Adrenal gland (tissue), 12 donors: ENCODE measurements around the gene TAC4. TPM values are rescaled to one million over a fixed set of nuclear protein-coding genes. Genes with fewer than 3 reads are reported as not detected.

ENCODE experiments used
- DNase-seq, 7 donors: peaks; one replicate each; pipeline ENCODE4 v3.0.0-alpha.2; 2019 to 2020
- H3K27ac ChIP-seq, 5 donors: fragments of 200-600 bp; sonication (generic) in 4 of 5; 1 replicate in 3 of 5; 2 replicates in 2 of 5; pipeline versions ENCODE4 v1.5.1 to v1.8.0; 2016 to 2020; ENCODE audit warnings: mild to moderate bottlenecking in 1 of 5
- H3K27me3 ChIP-seq: fragments of 200-600 bp; 2 replicates; pipeline ENCODE4 v1.8.0; 2021
- H3K36me3 ChIP-seq, 2 donors: fragments of 200-600 bp; replicated peaks in 1 of 2; 1 replicate in 1 of 2; 2 replicates in 1 of 2; pipeline versions ENCODE4 v1.5.1 to v1.8.0; 2018 to 2022
- H3K4me1 ChIP-seq, 2 donors: fragments of 200-600 bp; replicated peaks in 1 of 2; 1 replicate in 1 of 2; 2 replicates in 1 of 2; pipeline versions ENCODE4 v1.5.1 to v1.8.0; 2018 to 2021
- H3K4me3 ChIP-seq, 4 donors: fragments of 200-600 bp; sonication (generic) in 3 of 4; one replicate each; pipeline ENCODE4 v1.5.1; 2016 to 2018
- H3K9me3 ChIP-seq, 3 donors: fragments of 200-600 bp; sonication (generic) in 1 of 3; replicated peaks in 1 of 3; 1 replicate in 2 of 3; 2 replicates in 1 of 3; pipeline versions ENCODE4 v1.5.1 to v1.8.0; 2016 to 2021
- POLR2A ChIP-seq, 2 donors: fragments of 450-650 bp; IDR thresholded peaks; one replicate each; pipeline ENCODE4 v1.6.1; 2017; ENCODE audit warnings: antibody characterized with exemption in 2 of 2, mild to moderate bottlenecking in 2 of 2, moderate library complexity in 1 of 2
- WGBS, 4 donors: extraction: QIAGEN DNeasy Blood & Tissue Kit in 2 of 4; methylation state at CpG; one replicate each; pipeline versions ENCODE4 v1.1.5 to v1.1.7; 2013 to 2017; 5-methylcytosine and 5-hydroxymethylcytosine counted together
- intact Hi-C, 2 donors: fragments of 100-400 bp; cut with DNase I; formaldehyde crosslinking; loops; one replicate each; pipeline versions ENCODE4 v1.14.1 to v1.15.0; 2022 to 2023
- polyA plus RNA-seq, 3 donors: library from polyadenylated mRNA; stranded (reverse); fragments of 200-250 nt in 2 of 3; fragments of 350-450 nt in 1 of 3; fragmentation: Illumina TruSeq in 1 of 3; extraction: RNeasy Lipid Tissue Mini Kit (QIAGEN cat#74804) in 1 of 3; gene quantifications; one replicate each; pipeline ENCODE4 v1.2.3, GENCODE V29; 2013 to 2014
- total RNA-seq, 9 donors: library from RNA; depleted of rRNA in 4 of 9; stranded (reverse); fragments of >200 nt in 4 of 9; fragments of 120-200 nt in 1 of 9; fragmentation: NEBNext Ultra II Directional in 1 of 9; extraction: Animal tissue kit (Norgen Biotek cat#: 25700) in 1 of 9; gene quantifications; one replicate each; pipeline versions ENCODE4 v1.1.0 to v1.2.4, GENCODE V29; 2013 to 2023
- TF ChIP-seq, protein P1 (sequence below), 6 experiments: fragments of 450-650 bp in 4 of 6; fragments of 200-600 bp in 2 of 6; sonication (generic) in 1 of 6; IDR thresholded peaks; 1 replicate in 5 of 6; 2 replicates in 1 of 6; pipeline versions ENCODE4 v1.5.1 to v1.8.0; 2016 to 2021; ENCODE audit warnings: antibody characterized with exemption in 6 of 6, mild to moderate bottlenecking in 2 of 6, moderate library complexity in 1 of 6
- donor health status: healthy with polysubstance abuse.
- donor health status: Bipolar disorder and iron deficiency.
- donor health status: DM: yes; HTN: yes; CAD: no.
- donor health status: DM: no; HTN: no; CAD: no.
- donor health status: DM: no; HTN: no; CAD: no.
- donor health status: DM: yes; HTN: yes; CAD: no.

TAC4 gene
- total and polyA plus RNA-seq, 12 donors: 0.40 to 0.90 TPM; not detected in 10

DNA sequence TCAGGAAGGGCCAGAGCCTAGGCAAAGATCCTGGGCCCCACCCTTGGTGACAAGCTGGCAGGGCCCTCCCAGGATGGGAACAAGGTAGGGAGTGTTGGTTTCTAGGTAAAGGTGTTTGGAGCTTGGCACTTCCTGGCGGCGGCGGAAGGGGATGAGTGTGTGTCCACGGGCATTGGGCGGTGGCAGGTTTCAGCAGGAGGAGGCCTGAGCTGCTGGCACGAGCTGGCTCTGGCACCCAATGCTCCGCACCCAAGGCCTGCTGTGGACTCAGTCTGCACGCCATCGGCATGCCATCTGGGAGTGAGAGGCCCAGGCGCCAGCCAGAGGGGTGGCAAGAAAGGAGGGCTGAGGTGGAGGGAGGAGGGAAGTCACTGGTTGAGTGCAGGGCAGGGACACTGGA is 46.9 kb upstream of the TAC4 start:
- Histone ChIP-seq H3K4me1 (no peaks in the 10 kb centered on the region), H3K27me3 (peaks cover 13% of the 10 kb centered on the region), H3K36me3 (no peaks in the 10 kb centered on the region), H3K27ac (no peak overlapping the region), H3K9me3 (no peaks in the 10 kb centered on the region), H3K4me3 (no peak overlapping the region)
- DNase-seq: no peak
- no peak for TF ChIP-seq POLR2A (IDR thresholded peaks at IDR 0.05)
- TF ChIP-seq, protein P1, sequence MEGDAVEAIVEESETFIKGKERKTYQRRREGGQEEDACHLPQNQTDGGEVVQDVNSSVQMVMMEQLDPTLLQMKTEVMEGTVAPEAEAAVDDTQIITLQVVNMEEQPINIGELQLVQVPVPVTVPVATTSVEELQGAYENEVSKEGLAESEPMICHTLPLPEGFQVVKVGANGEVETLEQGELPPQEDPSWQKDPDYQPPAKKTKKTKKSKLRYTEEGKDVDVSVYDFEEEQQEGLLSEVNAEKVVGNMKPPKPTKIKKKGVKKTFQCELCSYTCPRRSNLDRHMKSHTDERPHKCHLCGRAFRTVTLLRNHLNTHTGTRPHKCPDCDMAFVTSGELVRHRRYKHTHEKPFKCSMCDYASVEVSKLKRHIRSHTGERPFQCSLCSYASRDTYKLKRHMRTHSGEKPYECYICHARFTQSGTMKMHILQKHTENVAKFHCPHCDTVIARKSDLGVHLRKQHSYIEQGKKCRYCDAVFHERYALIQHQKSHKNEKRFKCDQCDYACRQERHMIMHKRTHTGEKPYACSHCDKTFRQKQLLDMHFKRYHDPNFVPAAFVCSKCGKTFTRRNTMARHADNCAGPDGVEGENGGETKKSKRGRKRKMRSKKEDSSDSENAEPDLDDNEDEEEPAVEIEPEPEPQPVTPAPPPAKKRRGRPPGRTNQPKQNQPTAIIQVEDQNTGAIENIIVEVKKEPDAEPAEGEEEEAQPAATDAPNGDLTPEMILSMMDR (IDR thresholded peaks at IDR 0.05): no peak
- WGBS, 4 donors: 88 to 93% (median 92%) methylated on average over 3 to 10 of the region's 10 CpGs
- intact Hi-C loops: loop anchor here in 1 of 2 donors (5.0 kb wide), 1 partner anchor 103 kb away; the partner anchor contains the start of gene DLX3

DNA sequence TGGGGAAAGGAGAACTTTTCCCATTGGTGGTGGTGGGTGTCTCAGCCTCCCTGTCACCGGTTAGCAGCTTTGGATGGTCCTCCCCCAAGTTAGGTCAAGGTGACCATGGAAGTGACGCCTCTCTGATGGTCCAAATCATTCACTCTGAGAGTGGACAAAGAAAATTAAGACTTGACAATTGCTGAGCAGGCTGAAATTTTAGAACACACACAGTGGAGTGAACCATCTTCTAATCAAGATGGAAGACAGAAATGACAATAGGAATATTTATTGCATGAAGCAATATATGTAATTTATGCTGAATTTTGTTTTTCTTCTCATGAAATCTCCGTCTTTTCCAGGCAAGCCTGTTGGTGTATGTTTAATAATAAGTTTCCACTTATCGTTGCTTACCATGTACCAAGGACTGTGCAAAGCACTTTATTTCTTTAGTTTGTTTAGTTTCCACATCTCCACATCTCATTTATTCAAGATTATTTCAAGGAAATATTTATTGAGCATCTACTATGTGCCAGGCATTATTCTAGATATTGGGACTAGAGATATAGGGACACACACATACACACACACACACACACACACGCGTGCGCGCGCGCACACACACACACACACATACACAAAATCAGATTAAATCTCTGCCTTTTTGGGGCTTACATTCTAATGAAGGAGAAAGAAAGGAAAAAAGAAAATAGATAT is 44.0 kb upstream of the TAC4 start:
- WGBS, 4 donors: 77 to 82% (median 78%) methylated on average over 10 of the region's 10 CpGs
- no peak overlapping the region for H3K4me3 ChIP-seq
- no peaks in the 10 kb centered on the region for H3K9me3 ChIP-seq
- H3K27me3 ChIP-seq: peaks cover 14% of the 10 kb centered on the region
- no peaks in the 10 kb centered on the region for H3K36me3 ChIP-seq
- H3K4me1 ChIP-seq: no peaks in the 10 kb centered on the region
- TF ChIP-seq, protein P1 (IDR thresholded peaks at IDR 0.05): no peak
- TF ChIP-seq POLR2A (IDR thresholded peaks at IDR 0.05): no peak
- H3K27ac ChIP-seq: no peak overlapping the region
- DNase-seq: no peak
- intact Hi-C loops: no loop called here

DNA sequence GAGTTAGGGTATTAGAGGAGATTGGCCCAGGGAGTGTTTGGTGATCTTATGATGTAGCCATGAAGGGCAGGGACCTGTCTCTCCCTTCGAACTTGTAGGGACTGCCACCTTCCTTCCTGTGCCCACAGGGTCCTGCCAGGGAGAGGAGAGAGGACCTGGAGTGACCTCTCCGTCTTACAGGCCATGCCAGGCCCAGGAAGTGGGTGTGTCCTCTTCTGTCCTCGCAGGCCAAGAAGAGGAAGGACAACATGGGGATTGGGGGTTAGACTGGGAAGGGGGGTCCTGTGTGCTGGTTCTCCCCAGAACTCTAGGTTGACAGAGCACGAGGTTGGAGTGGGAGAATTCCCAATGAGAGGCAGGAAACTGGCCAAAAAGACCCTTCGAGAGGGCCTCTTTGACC is 43.4 kb upstream of the TAC4 start:
- TF ChIP-seq POLR2A (IDR thresholded peaks at IDR 0.05): no peak
- TF ChIP-seq, protein P1 (IDR thresholded peaks at IDR 0.05): no peak
- H3K27ac ChIP-seq: no peak overlapping the region
- H3K36me3 ChIP-seq: no peaks in the 10 kb centered on the region
- intact Hi-C loops: no loop called here
- no peaks in the 10 kb centered on the region for H3K4me1 ChIP-seq
- peaks cover 14% of the 10 kb centered on the region for H3K27me3 ChIP-seq
- WGBS, 4 donors: 60 to 82% (median 69%) methylated on average over 5 of the region's 5 CpGs
- no peak for DNase-seq
- H3K9me3 ChIP-seq: no peaks in the 10 kb centered on the region
- H3K4me3 ChIP-seq: no peak overlapping the region

DNA sequence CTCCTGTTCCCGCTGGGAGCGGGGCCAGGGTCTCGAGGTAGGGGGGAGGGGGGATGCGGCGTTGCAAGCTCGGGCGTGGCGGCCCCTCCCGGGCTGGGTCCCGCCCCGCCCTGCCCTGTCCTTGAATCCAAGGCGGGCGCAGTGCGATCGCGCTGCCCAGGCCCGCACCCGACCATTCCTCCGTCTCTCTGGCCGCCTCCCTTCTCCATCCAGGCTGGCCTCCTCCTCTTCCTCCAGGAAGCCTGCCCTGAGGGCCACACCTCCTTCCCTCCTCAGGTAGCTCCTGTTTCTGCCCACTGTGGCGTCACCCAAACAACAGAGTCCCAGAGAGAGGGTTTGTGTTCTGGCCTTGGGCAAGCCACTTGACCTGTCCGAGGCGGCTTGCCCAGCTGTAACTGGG is 43.0 kb upstream of the TAC4 start:
- no peak overlapping the region for H3K27ac ChIP-seq
- H3K4me3 ChIP-seq: no peak overlapping the region
- no peak for DNase-seq
- TF ChIP-seq, protein P1 (IDR thresholded peaks at IDR 0.05): no peak
- TF ChIP-seq POLR2A (IDR thresholded peaks at IDR 0.05): no peak
- H3K9me3 ChIP-seq: no peaks in the 10 kb centered on the region
- intact Hi-C loops: no loop called here
- no peaks in the 10 kb centered on the region for H3K36me3 ChIP-seq
- peaks cover 14% of the 10 kb centered on the region for H3K27me3 ChIP-seq
- 38 to 64% (median 44%) methylated on average over 3 to 23 of the region's 23 CpGs for WGBS, 4 donors
- H3K4me1 ChIP-seq: no peaks in the 10 kb centered on the region
